NCI-H345 treated with DMSO at 0.1 percent for 48 hours (cell line): Measurements from ENCODE around the gene CNGA3.

Experiments used
- DNase-seq: peaks from one replicate; lab custom pipeline; 2025; ENCODE audit not compliant: unreplicated experiment; lab: John Stamatoyannopoulos, UW

CNGA3 gene

DNA sequence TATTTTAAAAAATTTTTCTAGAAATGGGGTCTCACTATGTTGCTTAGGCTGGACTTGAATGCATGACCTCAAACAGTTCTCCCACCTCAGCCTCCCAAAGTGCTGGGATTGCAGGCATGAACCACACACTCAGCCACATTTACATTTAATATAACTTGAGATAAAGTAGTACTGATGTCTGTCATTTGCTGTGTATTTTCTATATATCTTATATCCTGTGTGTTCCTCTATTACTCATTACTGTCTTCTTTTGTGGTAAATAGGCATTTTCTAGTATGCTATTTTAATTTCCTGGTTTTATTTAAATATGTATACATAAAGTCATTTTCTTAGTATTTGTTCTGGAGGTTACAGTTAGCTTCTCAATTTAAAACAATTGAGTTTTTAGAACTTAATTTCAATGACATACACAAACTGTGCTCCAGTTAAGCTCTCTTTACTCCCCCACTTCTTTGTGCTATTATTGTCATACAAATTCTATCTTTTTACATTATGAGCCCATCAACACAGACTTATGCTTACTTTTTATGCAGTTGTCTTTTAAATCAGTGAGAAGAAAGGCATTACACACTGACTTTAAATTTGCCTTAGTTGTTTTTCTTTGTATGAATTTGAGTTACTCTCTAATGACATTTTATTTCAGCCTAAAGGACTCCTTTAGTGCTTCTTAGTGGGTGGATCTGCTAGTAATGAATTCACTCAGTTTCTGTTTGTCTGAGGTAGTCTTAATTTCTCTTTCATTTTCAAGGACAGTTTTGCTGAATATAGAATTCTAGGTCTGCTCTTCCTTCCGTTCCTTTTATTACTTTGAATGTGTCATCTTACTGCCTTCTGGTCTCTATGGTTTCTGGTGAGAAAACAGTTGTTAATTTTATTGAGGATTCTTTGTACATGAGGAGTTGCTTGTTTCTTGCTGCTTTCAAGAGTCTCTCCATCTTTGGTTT, 92.2 kb downstream of the CNGA3 start:
- no peak for DNase-seq

DNA sequence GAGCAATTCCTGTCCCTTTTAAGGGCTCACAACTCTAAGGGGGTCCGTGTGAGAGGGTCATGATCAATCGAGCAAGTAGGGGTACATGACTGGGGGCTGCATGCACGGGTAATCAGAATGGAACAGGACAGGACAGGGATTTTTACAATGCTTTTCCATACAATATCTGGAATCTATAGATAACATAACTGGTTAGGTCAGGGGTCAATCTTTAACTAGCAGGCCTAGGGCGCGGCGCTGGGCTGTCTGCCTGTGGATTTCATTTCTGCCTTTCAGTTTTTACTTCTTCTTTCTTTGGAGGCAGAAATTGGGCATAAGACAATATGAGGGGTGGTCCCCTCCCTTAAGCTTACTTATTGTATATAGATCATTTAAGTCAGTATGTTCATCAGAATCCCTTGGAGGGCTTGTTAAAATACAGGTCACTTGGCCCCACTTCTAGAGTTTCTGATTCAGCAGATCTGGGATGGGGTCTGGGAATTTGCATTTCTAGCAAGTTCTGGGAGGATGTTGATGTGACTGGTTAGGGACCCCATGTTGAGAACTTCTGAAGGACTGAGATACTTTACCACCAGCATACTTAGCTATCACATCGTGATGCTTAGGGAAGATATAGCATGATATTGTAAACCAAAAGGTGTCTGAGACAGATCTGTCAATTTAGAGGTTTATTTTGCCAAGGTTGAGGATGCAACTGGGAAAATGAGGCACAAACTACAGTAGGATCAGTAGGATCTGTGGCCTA, 95.6 kb downstream of the CNGA3 start:
- DNase-seq, result no peak

DNA sequence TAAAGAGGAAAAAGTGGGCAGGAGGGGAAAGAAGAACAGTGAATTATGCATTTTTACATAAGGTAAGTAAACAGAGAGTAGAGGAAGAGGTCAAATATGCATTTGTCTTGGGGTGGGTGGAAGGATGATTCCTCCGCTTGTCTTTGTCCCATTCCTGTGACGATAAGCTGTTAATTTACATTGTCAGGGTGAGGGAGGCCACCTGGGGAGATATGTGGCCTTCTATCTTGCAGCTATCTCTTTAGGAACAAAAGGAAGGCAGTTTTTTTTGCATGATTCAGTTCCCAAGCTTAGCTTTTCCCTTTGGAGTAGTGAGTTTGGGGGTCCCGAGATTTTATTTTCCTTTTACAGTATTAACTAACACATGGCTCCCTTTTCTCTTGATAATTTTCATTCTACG, 96.2 kb downstream of the CNGA3 start:
- no peak for DNase-seq

DNA sequence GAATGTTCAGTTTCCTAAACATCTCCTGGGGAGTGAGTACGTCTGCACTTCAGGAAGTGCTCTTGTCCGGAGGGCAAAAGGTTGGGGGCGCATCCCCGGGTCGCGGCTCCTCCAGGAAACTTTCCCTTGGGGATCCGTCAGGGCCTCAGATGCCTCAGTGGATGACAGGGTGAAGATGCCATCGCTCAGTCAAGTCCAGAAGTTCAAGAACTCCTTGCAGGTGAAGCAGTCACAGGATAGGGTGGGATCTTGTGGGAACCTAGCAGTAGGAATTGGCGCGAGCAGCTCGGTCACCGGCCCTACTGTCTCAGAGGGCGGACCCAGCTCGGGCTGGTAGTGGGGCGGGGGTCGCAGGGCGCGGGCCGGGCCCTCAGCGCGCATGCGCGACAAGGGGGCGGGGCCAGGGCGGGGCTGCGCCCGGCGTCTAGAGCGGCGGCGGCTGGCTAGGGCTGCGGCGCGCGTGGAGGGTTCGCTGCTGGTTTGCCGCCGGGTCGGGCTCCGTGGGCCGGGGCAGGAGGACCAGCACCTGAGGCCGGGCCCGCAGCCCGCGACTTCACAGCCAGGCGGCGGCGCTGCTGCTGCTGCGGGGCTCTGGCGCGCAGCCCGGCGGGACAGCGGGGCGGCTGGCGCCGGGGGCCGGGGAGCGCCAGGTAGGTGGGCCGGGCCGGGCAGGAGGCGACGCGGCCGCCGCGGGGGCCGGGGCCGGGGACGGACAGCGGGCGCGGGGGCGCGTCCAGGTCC, 98.3 kb downstream of the CNGA3 start, which contains the start of gene INPP4A:
TSS of gene INPP4A (plus strand) at position 423 of the 741 bp plus-strand sequence. CDS start 75,191 bp downstream, outside the sequence.
- peak; percentile 51 for DNase-seq

DNA sequence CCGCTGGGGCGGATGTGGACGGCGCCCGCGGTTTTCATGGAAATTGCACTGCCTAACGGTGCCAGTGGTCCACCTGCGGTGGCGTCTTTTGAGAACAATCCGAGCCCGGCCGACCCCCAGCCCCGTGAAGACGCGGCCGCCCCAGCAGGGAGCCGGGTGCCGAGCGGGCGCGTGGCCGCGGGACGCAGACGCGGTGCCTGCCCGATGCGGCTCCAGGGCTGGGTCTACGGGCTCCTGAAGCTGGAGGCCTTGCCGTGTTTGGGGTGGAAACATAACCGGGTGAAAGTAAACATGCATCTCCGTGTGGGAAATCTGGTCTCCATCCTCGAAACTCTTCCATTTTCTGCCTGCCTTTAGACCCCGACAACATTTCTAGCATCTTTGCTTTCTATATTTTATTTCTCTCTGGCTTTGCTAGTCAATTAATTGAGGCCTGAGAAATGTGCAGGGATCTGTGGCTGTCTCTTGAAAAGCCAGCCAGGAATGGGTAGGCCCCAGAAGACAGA, 99.0 kb downstream of the CNGA3 start:
- DNase-seq, result no peak

DNA sequence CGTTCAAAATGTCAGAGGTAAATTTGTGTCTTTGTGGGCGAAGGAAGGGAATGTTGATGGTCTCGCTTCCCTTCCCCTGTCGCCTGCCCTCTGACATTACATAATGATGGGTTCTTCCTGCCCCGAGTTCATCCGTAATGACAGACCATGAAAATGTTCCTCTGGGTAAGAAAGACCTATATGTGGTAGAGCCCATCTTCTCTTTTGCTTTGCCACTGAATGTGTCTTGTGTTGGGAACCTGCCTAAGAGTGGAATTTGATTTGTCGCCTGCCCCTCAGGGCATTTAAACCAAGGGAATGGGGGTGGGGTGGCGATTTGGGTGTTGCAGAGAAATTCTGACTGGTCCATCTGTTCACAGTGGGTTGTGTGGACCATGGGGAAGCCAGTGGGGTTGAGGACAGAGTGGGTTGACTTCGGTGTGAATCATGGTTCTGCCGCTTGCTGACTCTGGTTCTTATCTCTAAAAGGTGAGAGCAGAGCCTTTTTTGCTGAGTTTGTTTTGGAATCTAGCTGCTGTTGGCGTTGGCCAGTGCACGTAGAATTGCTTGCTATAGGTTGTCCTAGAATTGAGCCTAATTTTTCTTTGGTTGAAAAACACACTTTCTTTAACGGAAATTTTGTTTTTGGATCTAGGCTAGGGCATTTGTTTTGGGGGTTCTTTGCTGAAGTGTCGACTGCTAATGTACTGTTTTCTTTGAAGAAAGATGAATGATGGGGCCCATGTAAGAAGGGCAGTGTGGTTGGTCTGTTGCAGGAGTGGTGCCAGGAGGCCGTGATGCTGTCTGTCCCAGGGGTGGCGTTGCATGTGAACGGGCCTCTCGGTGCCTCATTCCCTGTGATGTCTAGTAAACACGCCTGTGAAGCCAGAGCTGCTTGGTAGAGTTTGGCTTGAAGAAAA, 99.7 kb downstream of the CNGA3 start:
- DNase-seq, result no peak

DNA sequence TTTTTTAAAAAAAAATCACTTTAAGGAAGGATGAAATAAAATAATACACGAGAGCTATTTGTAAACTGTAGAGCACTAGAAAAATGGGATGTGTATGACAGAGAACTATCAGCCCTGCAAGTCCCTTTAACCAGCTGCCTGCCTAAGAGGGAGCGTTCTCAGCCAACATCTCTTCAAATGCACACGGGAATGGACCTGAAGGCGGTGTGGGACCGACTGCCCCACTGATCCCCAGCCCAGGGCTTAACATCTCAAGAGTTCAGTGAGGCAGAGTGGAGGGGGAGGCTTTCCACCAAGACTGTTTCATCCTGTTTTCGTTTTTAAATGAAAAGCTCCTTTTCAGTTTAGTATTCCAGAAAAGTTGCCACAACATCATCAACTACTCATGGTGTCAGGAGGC, 100.6 kb downstream of the CNGA3 start:
- DNase-seq, result no peak
